ENCODE results near the gene ZFAND3.

ZFAND3 gene

DNA sequence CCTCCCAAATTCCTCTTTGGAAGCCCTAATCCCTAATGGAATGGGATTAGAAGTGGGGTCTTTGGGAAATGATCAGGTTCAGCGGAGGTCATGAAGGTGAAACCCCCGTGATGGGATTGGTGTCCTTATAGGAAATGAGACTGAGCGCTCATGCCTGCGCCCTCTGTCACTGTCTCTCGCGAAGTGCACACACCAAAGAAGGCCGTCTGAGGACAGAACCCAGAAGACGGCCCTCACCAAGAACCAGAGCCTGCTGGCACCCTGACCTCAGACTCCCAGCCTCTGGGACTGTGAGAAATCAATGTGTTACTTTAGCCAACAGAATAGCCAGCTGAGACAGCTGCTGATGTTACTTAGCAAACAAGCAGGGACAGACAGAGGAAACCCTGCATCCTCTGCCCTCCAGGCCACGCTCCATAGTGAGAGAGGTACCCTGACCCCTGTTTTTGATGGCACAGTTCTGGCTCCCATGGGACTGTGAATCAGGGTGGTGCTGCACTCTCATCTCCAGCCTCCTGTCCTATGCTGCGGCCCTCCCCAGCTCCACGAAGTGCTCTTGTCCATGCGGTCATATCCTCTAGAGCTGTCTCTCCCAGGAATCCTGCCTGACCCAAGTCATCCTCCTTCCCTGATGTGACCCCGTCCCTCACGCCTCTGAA lies 369.3 kb downstream of the ZFAND3 start:
- TF ChIP-seq, protein P1, sequence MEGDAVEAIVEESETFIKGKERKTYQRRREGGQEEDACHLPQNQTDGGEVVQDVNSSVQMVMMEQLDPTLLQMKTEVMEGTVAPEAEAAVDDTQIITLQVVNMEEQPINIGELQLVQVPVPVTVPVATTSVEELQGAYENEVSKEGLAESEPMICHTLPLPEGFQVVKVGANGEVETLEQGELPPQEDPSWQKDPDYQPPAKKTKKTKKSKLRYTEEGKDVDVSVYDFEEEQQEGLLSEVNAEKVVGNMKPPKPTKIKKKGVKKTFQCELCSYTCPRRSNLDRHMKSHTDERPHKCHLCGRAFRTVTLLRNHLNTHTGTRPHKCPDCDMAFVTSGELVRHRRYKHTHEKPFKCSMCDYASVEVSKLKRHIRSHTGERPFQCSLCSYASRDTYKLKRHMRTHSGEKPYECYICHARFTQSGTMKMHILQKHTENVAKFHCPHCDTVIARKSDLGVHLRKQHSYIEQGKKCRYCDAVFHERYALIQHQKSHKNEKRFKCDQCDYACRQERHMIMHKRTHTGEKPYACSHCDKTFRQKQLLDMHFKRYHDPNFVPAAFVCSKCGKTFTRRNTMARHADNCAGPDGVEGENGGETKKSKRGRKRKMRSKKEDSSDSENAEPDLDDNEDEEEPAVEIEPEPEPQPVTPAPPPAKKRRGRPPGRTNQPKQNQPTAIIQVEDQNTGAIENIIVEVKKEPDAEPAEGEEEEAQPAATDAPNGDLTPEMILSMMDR (conservative IDR thresholded peaks at IDR 0.05; ENCODE audit: low read depth, low read length), result no peak
- DNase-seq (ENCODE audit: low read depth), result no peak
- H3K4me3 ChIP-seq (ENCODE audit: low read length), result no peak overlapping the region

DNA sequence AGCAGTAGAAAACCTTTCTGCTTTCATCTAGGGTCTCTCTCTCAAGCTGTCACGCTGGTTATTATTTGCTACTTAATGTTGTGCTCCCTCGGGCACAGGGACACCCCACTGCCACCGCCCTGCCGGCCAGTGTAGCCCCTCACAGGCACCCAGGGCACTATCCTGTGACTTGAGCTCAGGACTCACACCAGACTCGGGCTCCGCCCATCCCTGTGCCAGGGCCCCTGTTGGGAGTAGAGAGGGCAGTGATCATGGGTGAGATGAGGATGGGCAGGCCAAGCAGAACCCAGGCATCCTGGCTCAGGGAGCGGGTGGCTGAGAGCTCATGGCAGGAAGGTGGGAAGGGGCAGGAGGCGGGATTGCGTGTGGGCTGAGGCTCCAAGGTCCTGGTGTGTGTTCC lies 371.9 kb downstream of the ZFAND3 start:
- TF ChIP-seq, protein P1 (conservative IDR thresholded peaks at IDR 0.05; ENCODE audit: low read depth, low read length), result no peak
- H3K4me3 ChIP-seq (ENCODE audit: low read length), result no peak overlapping the region
- DNase-seq (ENCODE audit: low read depth), result no peak

- no peak for DNase-seq (ENCODE audit: low read depth)
- TF ChIP-seq, protein P1 (conservative IDR thresholded peaks at IDR 0.05; ENCODE audit: low read depth, low read length), result no peak
- H3K4me3 ChIP-seq (ENCODE audit: low read length), result no peak overlapping the region
Observed at GRCh38 chr6:38192011-38192410, 372.5 kb downstream of the ZFAND3 start.

- no peak overlapping the region for H3K4me3 ChIP-seq (ENCODE audit: low read length)
- TF ChIP-seq, protein P1 (conservative IDR thresholded peaks at IDR 0.05; ENCODE audit: low read depth, low read length), result no peak
- no peak for DNase-seq (ENCODE audit: low read depth)
Observed at GRCh38 chr6:38192487-38192886, 373.0 kb downstream of the ZFAND3 start.

- no peak overlapping the region for H3K4me3 ChIP-seq (ENCODE audit: low read length)
- no peak for DNase-seq (ENCODE audit: low read depth)
- TF ChIP-seq, protein P1 (conservative IDR thresholded peaks at IDR 0.05; ENCODE audit: low read depth, low read length), result no peak
Observed at GRCh38 chr6:38193051-38193450, 373.5 kb downstream of the ZFAND3 start.

- H3K4me3 ChIP-seq (ENCODE audit: low read length), result no peak overlapping the region
- TF ChIP-seq, protein P1 (conservative IDR thresholded peaks at IDR 0.05; ENCODE audit: low read depth, low read length), result no peak
- no peak for DNase-seq (ENCODE audit: low read depth)
Observed at GRCh38 chr6:38193481-38194281, 374.2 kb downstream of the ZFAND3 start.

GRCh38 chr6:38194282-38194572 lies 374.7 kb downstream of the ZFAND3 start:
- TF ChIP-seq, protein P1 (conservative IDR thresholded peaks at IDR 0.05; ENCODE audit: low read depth, low read length), result no peak
- no peak for DNase-seq (ENCODE audit: low read depth)
- no peak overlapping the region for H3K4me3 ChIP-seq (ENCODE audit: low read length)

Measured in retinal pigment epithelial cell (primary cell).